Neutrophil (primary cell): Measurements from ENCODE around the gene FCAMR.

Experiments used
- H3K27ac ChIP-seq: fragments of 200-600 bp; sonication (generic); 2 replicates; pipeline ENCODE4 v1.5.1; 2016; ENCODE audit warnings: mild to moderate bottlenecking, moderate library complexity
- H3K27me3 ChIP-seq: fragments of 200-600 bp; sonication (generic); 2 replicates; pipeline ENCODE4 v1.6.0; 2016; ENCODE audit warnings: mild to moderate bottlenecking
- H3K36me3 ChIP-seq: fragments of 200-600 bp; sonication (generic); 2 replicates; pipeline ENCODE4 v1.5.1; 2017
- H3K4me1 ChIP-seq, 2 experiments: fragments of 200-600 bp in 1 of 2; sonication (generic) in 1 of 2; 1 replicate in 1 of 2; 2 replicates in 1 of 2; pipeline versions ENCODE4 v1.5.1 to v1.6.1; 2013 to 2016; ENCODE audit warnings: low read depth in 1 of 2, low read length in 1 of 2, mild to moderate bottlenecking in 1 of 2, moderate library complexity in 1 of 2; ENCODE audit not compliant: control insufficient read depth in 1 of 2, insufficient read depth in 1 of 2
- H3K4me3 ChIP-seq, 2 experiments: fragments of 200-600 bp in 1 of 2; sonication (generic) in 1 of 2; 1 replicate in 1 of 2; 2 replicates in 1 of 2; pipeline ENCODE4 v1.5.1; 2013 to 2016; ENCODE audit warnings: low read depth in 1 of 2, low read length in 1 of 2, mild to moderate bottlenecking in 1 of 2, moderate library complexity in 1 of 2
- H3K9me3 ChIP-seq: fragments of 200-600 bp; sonication (generic); 2 replicates; pipeline ENCODE4 v1.5.1; 2016
- CTCF ChIP-seq: fragments of 200-600 bp; sonication (generic); IDR thresholded peaks from 2 replicates; pipeline ENCODE4 v1.5.1; 2016; ENCODE audit warnings: antibody characterized with exemption

FCAMR gene

GRCh38 chr1:206963119-206963712 is 7.0 kb downstream of the FCAMR start:
- Histone ChIP-seq H3K4me1 (peaks cover 13 to 19% of the 10 kb centered on the region in 2 experiments), H3K4me3 (no peak overlapping the region), H3K27me3 (peaks cover 50% of the 10 kb centered on the region), H3K36me3 (no peaks in the 10 kb centered on the region), H3K27ac (no peak overlapping the region), H3K9me3 (no peaks in the 10 kb centered on the region)
- TF ChIP-seq CTCF: no peak

- TF ChIP-seq CTCF: no peak
- Histone ChIP-seq H3K4me1 (peaks cover 6 to 10% of the 10 kb centered on the region in 2 experiments), H3K9me3 (no peaks in the 10 kb centered on the region), H3K27me3 (peaks cover 53% of the 10 kb centered on the region), H3K36me3 (no peaks in the 10 kb centered on the region), H3K4me3 (no peak overlapping the region), H3K27ac (no peak overlapping the region)
These were observed 8.0 kb downstream of the FCAMR start for GRCh38 chr1:206962272-206962671.

GRCh38 chr1:206961668-206962067 is 8.6 kb downstream of the FCAMR start:
- no peak overlapping the region for H3K4me3 ChIP-seq

GRCh38 chr1:206960676-206961386 is 9.4 kb downstream of the FCAMR start:
- H3K27me3 ChIP-seq: peaks cover 47% of the 10 kb centered on the region
- peaks cover 0 to 4% of the 10 kb centered on the region in 2 experiments for H3K4me1 ChIP-seq
- no peaks in the 10 kb centered on the region for H3K36me3 ChIP-seq
- TF ChIP-seq CTCF: no peak
- no peak overlapping the region for H3K27ac ChIP-seq
- H3K4me3 ChIP-seq: no peak overlapping the region
- H3K9me3 ChIP-seq: no peaks in the 10 kb centered on the region

More at GRCh38 chr1:206961668-206962067, 8.6 kb downstream of the FCAMR start:
- Histone ChIP-seq H3K4me1 (peaks cover 0 to 4% of the 10 kb centered on the region in 2 experiments), H3K27me3 (peaks cover 54% of the 10 kb centered on the region), H3K27ac (no peak overlapping the region), H3K9me3 (no peaks in the 10 kb centered on the region), H3K36me3 (no peaks in the 10 kb centered on the region)
- TF ChIP-seq CTCF: no peak

- H3K27me3 ChIP-seq: peaks cover 26% of the 10 kb centered on the region
- no peak overlapping the region for H3K27ac ChIP-seq
- H3K36me3 ChIP-seq: no peaks in the 10 kb centered on the region
- no peak for TF ChIP-seq CTCF
- H3K4me1 ChIP-seq: peaks cover 0 to 4% of the 10 kb centered on the region in 2 experiments
- H3K4me3 ChIP-seq: no peak overlapping the region
- no peaks in the 10 kb centered on the region for H3K9me3 ChIP-seq
These were observed 12.1 kb downstream of the FCAMR start for GRCh38 chr1:206958144-206958543.
